ENCODE results near the gene IKBIP. TPM values are rescaled to one million over a fixed set of nuclear protein-coding genes. Genes with fewer than 3 reads are reported as not detected.

IKBIP gene
- total and polyA plus RNA-seq, 9 of the 15 experiments (the other 6 are each of a cell fraction or from before 2014, with no cell fraction given) = 3.3 to 19.5 (median 14.9) TPM

GRCh38 chr12:98591209-98591608 is 53.4 kb downstream of the IKBIP start:
- BruUV-seq (replicated peaks) = no TSS peak
- peak overlapping the region; percentile 89 for H2AFZ ChIP-seq (ENCODE audit: low read depth, low read length)
- intact Hi-C loops (cut with micrococcal nuclease) = loop anchor here (5.0 kb wide), 2 partner anchors 59 to 74 kb away; partner anchors contain the start of gene TMPO
- TF ChIP-seq ZNF143 (CRISPR knock-in tag; IDR thresholded peaks at IDR 0.05) (no peak), RAD21 (CRISPR knock-in tag; conservative IDR thresholded peaks at IDR 0.05 in 1 of 2, IDR thresholded peaks at IDR 0.05 in 1 of 2) (peak in 1 of 2 experiments; percentile 54; a peak in 3 of 4 replicates), GATAD2B (IDR thresholded peaks at IDR 0.05; ENCODE audit: borderline replicate concordance) (no peak), TFAP4 (CRISPR knock-in tag; IDR thresholded peaks at IDR 0.05; ENCODE audit: borderline replicate concordance) (0 out of 2 replicates have a peak, but pooled peaks have one; percentile 25), CTCF (IDR thresholded peaks at IDR 0.05 in 2 of 3, conservative IDR thresholded peaks at IDR 0.05 in 1 of 3; ENCODE audit: insufficient read depth in 2 of 3, low read depth in 1 of 3, low read length in 3 of 3) (peak; percentile 35 to 58 (median 57); a peak in 5 of 6 replicates), ZBTB12 (CRISPR knock-in tag; IDR thresholded peaks at IDR 0.05) (no peak), TFAM (CRISPR knock-in tag; conservative IDR thresholded peaks at IDR 0.05) (no peak), NRF1 (conservative IDR thresholded peaks at IDR 0.05 in 1 of 2, IDR thresholded peaks at IDR 0.05 in 1 of 2) (peak; percentile 50 to 59), SP2 (IDR thresholded peaks at IDR 0.05; ENCODE audit: extremely low read depth, low read depth, low read length, poor library complexity, severe bottlenecking) (no peak), MXD1 (CRISPR knock-in tag; IDR thresholded peaks at IDR 0.05; ENCODE audit: borderline replicate concordance, poor library complexity, severe bottlenecking) (no peak), MAX (CRISPR knock-in tag; IDR thresholded peaks at IDR 0.05) (peak; percentile 29; the same call in 1 of the 2 replicates), MYC (IDR thresholded peaks at IDR 0.05; ENCODE audit: low read depth, low read length) (peak; percentile 46; the same call in 1 of the 2 replicates), MYC (CRISPR knock-in tag; IDR thresholded peaks at IDR 0.05; ENCODE audit: borderline replicate concordance, low read depth) (no peak), DACH1 (IDR thresholded peaks at IDR 0.05; ENCODE audit: partially characterized antibody) (peak; percentile 57), GATA2 (CRISPR knock-in tag; IDR thresholded peaks at IDR 0.05) (peak; percentile 73)

More at GRCh38 chr12:98591209-98591608, 53.4 kb downstream of the IKBIP start:
- H3K27me3 ChIP-seq (ENCODE audit: control insufficient read depth in 2 of 2, insufficient read depth in 2 of 2, low read length in 2 of 2) = no peaks in the 10 kb centered on the region
- H3K79me2 ChIP-seq (ENCODE audit: control insufficient read depth, insufficient read depth, low read length) = peaks cover 36% of the 10 kb centered on the region
- H3K9me1 ChIP-seq (ENCODE audit: control insufficient read depth, insufficient read depth, low read length) = no peaks in the 10 kb centered on the region
- no peak for FAIRE-seq
- H3K27ac ChIP-seq (ENCODE audit: extremely low read depth, low read depth, low read length) = no peak overlapping the region
- WGBS (ENCODE audit: insufficient coverage, low coverage, missing lambda C conversion rate) = 58% methylated on average over 4 of the region's 4 CpGs
- DNase-seq (ENCODE audit: extremely low read depth in 1 of 4, low spot score in 3 of 4) = peak in 2 of 4 experiments; percentile 42 to 57
- H3K9me3 ChIP-seq (replicated peaks; ENCODE audit: control insufficient read depth, insufficient read depth, low read depth, low read length) = no peaks in the 10 kb centered on the region
- 0 out of 4 replicates have a peak overlapping the region, but pooled peaks of 1 of the 2 experiments have one; percentile 23 for H3K9ac ChIP-seq (ENCODE audit: insufficient read depth in 1 of 2, low read depth in 2 of 2, low read length in 2 of 2)
- ATAC-seq = peak; percentile 14
- H3K4me3 ChIP-seq = no peak overlapping the region
- ChIA-PET POLR2A (interaction anchor here (0.6 to 1.5 kb wide), 6 partner anchors 9 to 185 kb away, joined by 3 read pairs; no protein-coding TSS in a partner anchor), CTCF (ENCODE audit: low intra/inter-chr PET ratio) (no interaction called here)
- H4K20me1 ChIP-seq (replicated peaks; ENCODE audit: control insufficient read depth, insufficient read depth, low read length) = peaks cover 21% of the 10 kb centered on the region
- in situ Hi-C loops (cut with MboI) = no loop called here
- H3K4me2 ChIP-seq (ENCODE audit: insufficient read depth, low read length) = no peak overlapping the region
- peaks cover 24% of the 10 kb centered on the region for H3K36me3 ChIP-seq (ENCODE audit: control insufficient read depth, insufficient read depth, low read length)
- peaks cover 16 to 18% of the 10 kb centered on the region in 2 experiments; a peak in 4 of 5 replicates for H3K4me1 ChIP-seq (replicated peaks in 1 of 2; ENCODE audit: control insufficient read depth in 2 of 2, insufficient read depth in 2 of 2, low read length in 2 of 2)

Measured in K562 (cell line).